Thymus (tissue), 11 donors: ENCODE measurements around the gene LMNTD2. TPM values are rescaled to one million over a fixed set of nuclear protein-coding genes. Genes with fewer than 3 reads are reported as not detected.
"Not testable (repeated sequence)": the region's sequence is repeated elsewhere in the genome, so short reads cannot be mapped to it uniquely, and the experiment has no call there.

Experiments
- DNase-seq, 9 donors: peaks; one replicate each; pipeline ENCODE4 v3.0.0-alpha.2; 2013; ENCODE audit warnings: low spot score in 9 of 9, low read depth in 6 of 9, missing footprints in 1 of 9
- H3K27ac ChIP-seq, 2 donors: one replicate each; pipeline ENCODE4 v1.5.1; 2013; ENCODE audit warnings: control low read depth in 1 of 2, low read depth in 1 of 2, low read length in 1 of 2, mild to moderate bottlenecking in 1 of 2, moderate library complexity in 1 of 2
- H3K27me3 ChIP-seq, 2 donors: one replicate each; pipeline ENCODE4 v1.5.1; 2013; ENCODE audit warnings: low read length in 1 of 2; ENCODE audit not compliant: control insufficient read depth in 2 of 2, insufficient read depth in 1 of 2
- H3K36me3 ChIP-seq, 2 donors: one replicate each; pipeline ENCODE4 v1.5.1; 2013; ENCODE audit warnings: low read length in 1 of 2, mild to moderate bottlenecking in 1 of 2, moderate library complexity in 1 of 2; ENCODE audit not compliant: control insufficient read depth in 2 of 2, insufficient read depth in 2 of 2
- H3K4me1 ChIP-seq, 2 donors: one replicate each; pipeline ENCODE4 v1.5.1; 2013; ENCODE audit warnings: low read length in 2 of 2; ENCODE audit not compliant: control insufficient read depth in 2 of 2, insufficient read depth in 2 of 2
- H3K4me3 ChIP-seq, 2 donors: one replicate each; pipeline ENCODE4 v1.5.1; 2013; ENCODE audit warnings: low read length in 2 of 2, control low read depth in 1 of 2, mild to moderate bottlenecking in 1 of 2
- H3K9me3 ChIP-seq, 2 donors: one replicate each; pipeline ENCODE4 v1.5.1; 2013; ENCODE audit warnings: low read length in 1 of 2, mild to moderate bottlenecking in 1 of 2; ENCODE audit not compliant: control insufficient read depth in 2 of 2, insufficient read depth in 1 of 2
- WGBS: extraction: QIAGEN DNeasy Blood & Tissue Kit; methylation state at CpG from one replicate; pipeline ENCODE4 v1.1.7; 2013; 5-methylcytosine and 5-hydroxymethylcytosine counted together
- polyA plus RNA-seq: library from polyadenylated mRNA; stranded (reverse); fragments of 200-250 nt; gene quantifications from one replicate; pipeline ENCODE4 v1.2.3, GENCODE V29; 2013
- total RNA-seq: library from RNA; stranded (reverse); fragments of 120-200 nt; gene quantifications from one replicate; pipeline ENCODE4 v1.2.4, GENCODE V29; 2013
- donor health status: healthy.

The LMNTD2 gene
- total and polyA plus RNA-seq, 2 donors, result 1.1 to 5.8 TPM

- peaks cover 16 to 21% of the 10 kb centered on the region in 2 donors for H3K36me3 ChIP-seq
- whole genome bisulfite sequencing, result 70% methylated on average over 21 of the region's 21 CpGs
- peak overlapping the region in 1 of 2 donors; percentile 85 for H3K4me3 ChIP-seq
These were observed 17.9 kb upstream of the LMNTD2 start for GRCh38 chr11:578276-579035.

GRCh38 chr11:577611-577894 lies 17.0 kb upstream of the LMNTD2 start:
- Histone ChIP-seq H3K9me3 (no peaks in the 10 kb centered on the region), H3K4me3 (peak overlapping the region; percentile 84 to 85), H3K27ac (no peak overlapping the region), H3K36me3 (peaks cover 14 to 18% of the 10 kb centered on the region in 2 donors), H3K27me3 (peaks cover 0 to 8% of the 10 kb centered on the region in 2 donors), H3K4me1 (peaks cover 28 to 67% of the 10 kb centered on the region in 2 donors)
- DNase-seq, result no peak
- 85% methylated on average over 6 of the region's 6 CpGs for WGBS

More at GRCh38 chr11:578276-579035, 17.9 kb upstream of the LMNTD2 start:
- peak in 1 of 9 donors; percentile 54 for DNase-seq
- H3K4me1 ChIP-seq, result peaks cover 28 to 58% of the 10 kb centered on the region in 2 donors
- H3K27ac ChIP-seq, result peak overlapping the region in 1 of 2 donors; percentile 74
- peaks cover 0 to 8% of the 10 kb centered on the region in 2 donors for H3K27me3 ChIP-seq
- no peaks in the 10 kb centered on the region for H3K9me3 ChIP-seq

DNA sequence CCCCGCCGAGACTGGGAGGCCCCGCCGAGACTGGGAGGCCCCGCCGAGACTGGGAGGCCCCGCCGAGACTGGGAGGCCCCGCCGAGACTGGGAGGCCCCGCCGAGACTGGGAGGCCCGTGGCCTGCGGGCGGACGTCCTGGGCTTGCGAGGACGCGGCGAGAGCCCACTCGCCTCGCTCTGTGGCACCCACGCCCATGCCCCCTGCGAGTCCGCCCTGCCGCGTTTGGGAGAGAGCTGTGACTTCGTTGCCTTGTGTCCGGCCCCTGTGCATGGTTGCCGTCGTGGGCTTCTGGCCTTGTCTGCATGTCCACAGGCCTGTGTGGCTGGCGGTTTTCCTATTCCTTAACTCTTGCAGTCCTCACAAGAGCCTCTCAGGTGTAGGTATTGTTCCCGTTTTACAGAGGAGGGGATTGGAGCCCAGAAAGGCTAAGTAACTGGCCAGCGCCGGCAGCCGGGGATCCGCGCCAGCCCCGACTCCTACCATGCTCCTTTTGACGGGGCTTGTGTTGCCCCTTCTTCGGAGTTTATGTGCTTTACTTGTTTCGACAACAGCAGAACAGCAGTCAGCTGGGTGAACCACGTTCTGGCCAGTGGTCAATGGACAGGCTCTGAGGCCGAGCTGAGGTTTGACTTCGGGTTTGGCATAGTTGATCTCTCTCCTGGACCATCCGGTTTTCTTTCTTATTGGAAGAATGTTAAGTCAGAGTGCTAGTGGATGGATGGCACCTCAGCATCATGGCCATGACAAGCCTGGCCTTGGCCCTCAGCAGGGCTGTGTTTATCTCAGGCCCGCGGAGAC lies 16.5 kb upstream of the LMNTD2 start:
- peak in 1 of 9 donors; percentile 20 for DNase-seq
- WGBS, result 7% methylated on average over 43 of the region's 48 CpGs
- Histone ChIP-seq H3K4me1 (peaks cover 28 to 71% of the 10 kb centered on the region in 2 donors), H3K4me3 (peak overlapping the region; percentile 84 to 85), H3K9me3 (no peaks in the 10 kb centered on the region), H3K36me3 (peaks cover 9 to 14% of the 10 kb centered on the region in 2 donors), H3K27me3 (peaks cover 0 to 8% of the 10 kb centered on the region in 2 donors), H3K27ac (peak overlapping the region; percentile 17 to 42)

- DNase-seq, result peak; percentile 81 to 95 (median 91)
- Histone ChIP-seq H3K27ac (peak within 1 kb of the TSS; percentile 94 to 97), H3K27me3 (peaks cover 0 to 8% of the 10 kb centered on the region in 2 donors), H3K36me3 (peaks cover under 1 to 5% of the 10 kb centered on the region in 2 donors), H3K4me1 (peaks cover 30 to 79% of the 10 kb centered on the region in 2 donors), H3K9me3 (no peaks in the 10 kb centered on the region), H3K4me3 (peak within 1 kb of the TSS; percentile 84 to 93)
- under 1% methylated on average over 98 of the region's 99 CpGs for WGBS
These were observed 15.6 kb upstream of the LMNTD2 start, which contains the start of gene PHRF1 for GRCh38 chr11:575996-576768. Gene PHRF1, plus strand, starts transcription at chr11:576470. Its CDS starts 5,043 bp downstream, at chr11:581513.

DNA sequence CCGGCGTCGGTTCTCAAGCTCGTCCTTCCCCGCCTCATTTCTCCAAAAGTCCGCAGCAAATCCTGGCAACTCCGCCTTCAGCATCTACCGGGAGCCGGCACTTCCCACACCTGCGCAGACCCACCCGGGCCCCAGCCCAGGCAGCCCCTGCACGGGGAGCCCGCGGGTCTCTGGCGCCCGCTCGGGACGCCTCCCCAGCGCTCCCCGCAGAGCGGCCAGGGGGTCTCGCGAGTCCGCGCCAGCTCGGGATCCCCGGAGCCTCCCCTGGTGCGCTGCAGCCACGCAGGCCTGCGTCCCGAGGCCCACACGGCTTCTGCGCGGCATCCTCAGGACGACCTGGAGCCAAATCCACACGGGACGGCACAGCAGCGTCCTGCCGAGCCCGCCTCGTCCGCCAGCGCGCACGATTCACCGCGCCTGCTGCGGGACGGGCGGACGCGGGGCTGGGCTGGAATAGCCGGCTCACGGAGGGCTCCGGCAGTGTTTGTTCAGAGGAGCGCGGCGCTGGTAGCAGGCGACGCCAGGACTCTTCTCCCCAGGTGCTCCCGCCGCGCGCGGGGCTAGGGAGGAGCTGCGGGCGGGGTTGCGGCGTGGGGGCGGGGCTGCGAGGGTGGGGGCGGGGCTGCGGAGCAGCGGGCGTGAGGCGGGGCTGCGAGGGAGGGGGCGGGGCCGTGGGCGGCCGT lies 14.9 kb upstream of the LMNTD2 start:
- peaks cover 0 to 3% of the 10 kb centered on the region in 2 donors for H3K36me3 ChIP-seq
- no peaks in the 10 kb centered on the region for H3K9me3 ChIP-seq
- DNase-seq, result peak in 2 of 9 donors; percentile 74 to 84
- peak overlapping the region in 1 of 2 donors; percentile 60 for H3K27ac ChIP-seq
- peak overlapping the region; percentile 55 to 59 for H3K4me3 ChIP-seq
- peaks cover 33 to 81% of the 10 kb centered on the region in 2 donors for H3K4me1 ChIP-seq
- 1% methylated on average over 74 of the region's 81 CpGs for WGBS
- H3K27me3 ChIP-seq, result peaks cover 0 to 8% of the 10 kb centered on the region in 2 donors

DNA sequence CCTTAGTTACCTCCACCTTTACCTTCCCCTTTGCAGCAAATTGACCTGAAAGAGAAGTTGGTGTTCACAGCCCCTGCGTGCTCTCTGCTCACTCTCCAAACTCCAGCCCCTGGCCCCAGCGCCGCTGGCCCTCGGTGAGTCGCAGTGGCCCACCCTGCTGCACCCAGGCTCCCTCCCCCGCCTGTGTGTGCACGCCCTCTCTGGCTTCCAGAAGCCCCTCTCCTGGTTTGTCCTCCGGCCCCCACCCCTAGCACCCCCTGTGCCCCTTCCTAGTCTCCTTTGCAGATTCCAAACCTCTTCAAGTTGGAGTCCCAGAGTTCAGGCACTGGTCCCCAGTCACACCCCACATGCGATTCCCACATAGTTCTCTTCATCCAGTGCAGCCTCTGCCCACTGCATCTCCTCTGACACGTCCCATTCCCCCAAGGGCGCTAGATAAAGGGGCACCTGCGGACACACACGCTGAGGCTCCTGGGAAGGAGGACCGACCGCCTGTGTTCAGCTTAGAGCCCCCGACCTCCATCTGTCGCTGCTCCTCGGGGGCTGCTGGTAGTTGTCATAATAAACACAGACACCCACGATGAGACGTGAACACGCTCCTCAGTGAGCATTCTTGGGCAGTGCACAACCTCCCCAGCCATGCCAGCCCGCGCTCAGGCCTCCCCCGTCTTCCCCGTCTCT lies 14.2 kb upstream of the LMNTD2 start:
- peak overlapping the region in 1 of 2 donors; percentile 60 for H3K27ac ChIP-seq
- no peaks in the 10 kb centered on the region for H3K9me3 ChIP-seq
- DNase-seq, result peak in 2 of 9 donors; percentile 33 to 59
- peaks cover 0 to 3% of the 10 kb centered on the region in 2 donors for H3K36me3 ChIP-seq
- peaks cover 32 to 79% of the 10 kb centered on the region in 2 donors for H3K4me1 ChIP-seq
- peaks cover 0 to 8% of the 10 kb centered on the region in 2 donors for H3K27me3 ChIP-seq
- WGBS, result 24% methylated on average over 25 of the region's 25 CpGs
- peak overlapping the region; percentile 55 to 59 for H3K4me3 ChIP-seq

DNA sequence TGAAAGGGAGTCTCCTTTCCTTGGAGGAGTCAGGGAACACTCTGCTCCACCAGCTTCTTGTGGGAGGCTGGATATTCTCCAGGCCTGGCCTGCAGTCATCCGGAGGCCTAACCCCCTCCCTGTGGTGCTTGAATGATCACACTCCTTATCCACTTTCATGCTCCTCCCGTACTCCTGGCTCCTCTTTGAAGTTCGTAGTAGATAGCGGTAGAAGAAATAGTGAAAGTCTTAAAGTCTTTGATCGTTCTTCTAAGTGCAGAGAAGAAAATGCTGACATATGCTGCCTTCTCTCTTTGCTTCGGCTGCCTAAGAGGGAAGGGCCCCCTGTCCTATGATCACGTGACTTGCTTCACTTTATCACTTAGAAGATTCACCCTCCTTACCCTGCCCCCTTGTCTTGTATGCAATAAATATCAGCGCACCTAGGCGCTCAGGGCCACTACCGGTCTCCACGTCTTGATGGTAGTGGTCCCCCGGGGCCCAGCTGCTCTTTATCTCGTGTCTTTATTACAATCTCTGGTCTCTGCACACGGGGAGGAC lies 13.6 kb upstream of the LMNTD2 start:
- H3K9me3 ChIP-seq, H3K36me3 ChIP-seq: not testable (repeated sequence)
- 49% methylated on average over 14 of the region's 14 CpGs for WGBS
- H3K4me3 ChIP-seq, result peak overlapping the region; percentile 55 to 59
- peaks cover 0 to 14% of the 10 kb centered on the region in 2 donors for H3K27me3 ChIP-seq
- DNase-seq, result peak in 3 of 9 donors; percentile 63 to 84 (median 64)
- H3K4me1 ChIP-seq, result peaks cover 32 to 79% of the 10 kb centered on the region in 2 donors
- peak overlapping the region in 1 of 2 donors; percentile 60 for H3K27ac ChIP-seq
